CMK (cell line): ENCODE results near the gene AOC1.
A peak's percentile ranks its signal among the peaks of the same experiment; 100 is the strongest.
"Not testable (repeated sequence)": the region's sequence is repeated elsewhere in the genome, so short reads cannot be mapped to it uniquely, and the experiment has no call there.

Source experiments
- DNase-seq: peaks from one replicate; pipeline ENCODE4 v3.0.0-alpha.2; 2010; ENCODE audit warnings: low read depth

Gene AOC1

GRCh38 chr7:150897502-150898474 lies 45.5 kb downstream of the AOC1 start:
- DNase-seq, result no peak

GRCh38 chr7:150898475-150899011 lies 46.2 kb downstream of the AOC1 start:
- peak; percentile 32 for DNase-seq

GRCh38 chr7:150900675-150901074 lies 48.4 kb downstream of the AOC1 start:
- DNase-seq, result no peak

- DNase-seq, result no peak
These were observed 49.1 kb downstream of the AOC1 start for GRCh38 chr7:150901160-150902035.

- no peak for DNase-seq
These were observed 50.0 kb downstream of the AOC1 start for GRCh38 chr7:150902078-150903033.

- DNase-seq, result no peak
These were observed 51.3 kb downstream of the AOC1 start for GRCh38 chr7:150903606-150904005.

- no peak for DNase-seq
These were observed 51.9 kb downstream of the AOC1 start for GRCh38 chr7:150904011-150904909.

- no peak for DNase-seq
These were observed 55.9 kb downstream of the AOC1 start for GRCh38 chr7:150908173-150908572.

GRCh38 chr7:150909200-150909995 lies 57.1 kb downstream of the AOC1 start:
- DNase-seq, result no peak

- not testable (repeated sequence) for DNase-seq
These were observed 58.1 kb downstream of the AOC1 start for GRCh38 chr7:150910305-150910995.

- DNase-seq, result no peak
These were observed 58.7 kb downstream of the AOC1 start for GRCh38 chr7:150910996-150911422.
